HL-60 (cell line): ENCODE data around the gene ADAMTS4.

Experiments used
- DNase-seq, 2 experiments: peaks; one replicate each; pipeline ENCODE4 v3.0.0-alpha.2; 2010 to 2020; ENCODE audit warnings: low read depth in 1 of 2, low spot score in 1 of 2
- H3K27ac ChIP-seq: fragments of 250-450 bp; sonication (Bioruptor Pico); replicated peaks from 2 replicates; pipeline ENCODE4 v1.5.1; 2020; ENCODE audit warnings: mild to moderate bottlenecking, moderate library complexity
- H3K27me3 ChIP-seq: fragments of 250-450 bp; sonication (Bioruptor Pico); 2 replicates; pipeline ENCODE4 v1.5.1; 2021; ENCODE audit warnings: mild to moderate bottlenecking, moderate library complexity; ENCODE audit not compliant: insufficient read depth, poor library complexity, severe bottlenecking
- H3K4me3 ChIP-seq: replicated peaks from 2 replicates; pipeline ENCODE4 v1.5.1; 2011; ENCODE audit warnings: mild to moderate bottlenecking, control low read depth, low read length; ENCODE audit not compliant: insufficient read depth
- CTCF ChIP-seq: IDR thresholded peaks from one replicate; pipeline ENCODE4 v1.5.1; 2011; ENCODE audit warnings: low read length, control low read depth, inconsistent platforms; ENCODE audit not compliant: insufficient read depth
- GABPA ChIP-seq: IDR thresholded peaks from 2 replicates; pipeline ENCODE4 v1.6.1; 2012; ENCODE audit warnings: low read depth
- POLR2AphosphoS5 ChIP-seq: IDR thresholded peaks from 2 replicates; pipeline ENCODE4 v1.6.1; 2012; ENCODE audit warnings: low read depth
- REST ChIP-seq: IDR thresholded peaks from 2 replicates; pipeline ENCODE4 v1.6.1; 2012; ENCODE audit warnings: low read depth; ENCODE audit not compliant: insufficient replicate concordance
- SPI1 ChIP-seq: IDR thresholded peaks from 2 replicates; pipeline ENCODE4 v1.6.1; 2012; ENCODE audit warnings: low read depth, mild to moderate bottlenecking, borderline replicate concordance

ADAMTS4 gene

GRCh38 chr1:161233102-161233501 lies 34.2 kb upstream of the ADAMTS4 start:
- no peak for DNase-seq
- H3K27me3 ChIP-seq = no peaks in the 10 kb centered on the region
- no peak overlapping the region for H3K4me3 ChIP-seq
- no peak overlapping the region for H3K27ac ChIP-seq
- TF ChIP-seq CTCF (no peak), SPI1 (no peak), GABPA (no peak), POLR2AphosphoS5 (no peak), REST (no peak)

- no peak overlapping the region for H3K4me3 ChIP-seq
- TF ChIP-seq SPI1 = no peak
- no peak for TF ChIP-seq POLR2AphosphoS5
- TF ChIP-seq CTCF = no peak
- TF ChIP-seq REST = no peak
- no peak for TF ChIP-seq GABPA
- H3K27ac ChIP-seq = no peak overlapping the region
- no peaks in the 10 kb centered on the region for H3K27me3 ChIP-seq
- DNase-seq = no peak
Measured at GRCh38 chr1:161230762-161231161, 31.9 kb upstream of the ADAMTS4 start.

GRCh38 chr1:161229896-161230295 lies 31.0 kb upstream of the ADAMTS4 start:
- TF ChIP-seq SPI1 (no peak), REST (no peak), CTCF (no peak), POLR2AphosphoS5 (no peak), GABPA (no peak)
- Histone ChIP-seq H3K4me3 (no peak overlapping the region), H3K27me3 (no peaks in the 10 kb centered on the region), H3K27ac (no peak overlapping the region)
- DNase-seq = no peak
